Measurements from ENCODE around the gene TMEM244. TPM values are rescaled to one million over a fixed set of nuclear protein-coding genes. Genes with fewer than 3 reads are reported as not detected.
"Not testable (repeated sequence)": the region's sequence is repeated elsewhere in the genome, so short reads cannot be mapped to it uniquely, and the experiment has no call there.

TMEM244 gene
- total RNA-seq, 4 donors from 2014 or later = not detected

GRCh38 chr6:129842881-129843409 is 18.2 kb downstream of the TMEM244 start:
- TF ChIP-seq POLR2A (IDR thresholded peaks at IDR 0.05) = no peak
- no peak for TF ChIP-seq CTCF (IDR thresholded peaks at IDR 0.05)
- intact Hi-C loops (cut with DNase I) = no loop called here
- no peaks in the 10 kb centered on the region for H3K4me1 ChIP-seq
- H3K27ac ChIP-seq = no peak overlapping the region
- DNase-seq = no peak
- H3K36me3 ChIP-seq = no peaks in the 10 kb centered on the region
- H3K27me3 ChIP-seq = no peaks in the 10 kb centered on the region
- no peaks in the 10 kb centered on the region for H3K9me3 ChIP-seq
- no peak overlapping the region for H3K4me3 ChIP-seq

GRCh38 chr6:129842137-129842536 is 19.0 kb downstream of the TMEM244 start:
- TF ChIP-seq CTCF (IDR thresholded peaks at IDR 0.05) (no peak), POLR2A (IDR thresholded peaks at IDR 0.05) (no peak)
- H3K9me3 ChIP-seq = no peaks in the 10 kb centered on the region
- H3K4me3 ChIP-seq = no peak overlapping the region
- no peak overlapping the region for H3K27ac ChIP-seq
- H3K4me1 ChIP-seq = no peaks in the 10 kb centered on the region
- H3K27me3 ChIP-seq = no peaks in the 10 kb centered on the region
- no peak for DNase-seq
- intact Hi-C loops (cut with DNase I) = no loop called here
- no peaks in the 10 kb centered on the region for H3K36me3 ChIP-seq
- 73 to 87% methylated on average over 1 of the region's 1 CpG for WGBS, 2 donors

GRCh38 chr6:129839562-129839961 is 21.6 kb downstream of the TMEM244 start:
- H3K27ac ChIP-seq; intact Hi-C loops (cut with DNase I); DNase-seq; H3K9me3 ChIP-seq; H3K36me3 ChIP-seq; H3K4me1 ChIP-seq; H3K27me3 ChIP-seq; H3K4me3 ChIP-seq: not testable (repeated sequence)
- WGBS, 2 donors = 10 to 84% methylated on average over 1 of the region's 1 CpG

- TF ChIP-seq POLR2A (IDR thresholded peaks at IDR 0.05) = no peak
- no peak for TF ChIP-seq CTCF (IDR thresholded peaks at IDR 0.05)
Observed at GRCh38 chr6:129835691-129836090, 25.4 kb downstream of the TMEM244 start.

GRCh38 chr6:129832299-129832698 is 28.8 kb downstream of the TMEM244 start:
- no peak for TF ChIP-seq CTCF (IDR thresholded peaks at IDR 0.05)
- TF ChIP-seq POLR2A (IDR thresholded peaks at IDR 0.05) = no peak
- no peak for DNase-seq
- H3K27me3 ChIP-seq = no peaks in the 10 kb centered on the region
- H3K27ac ChIP-seq = no peak overlapping the region
- H3K4me3 ChIP-seq = no peak overlapping the region
- WGBS, 2 donors = 89 to 90% methylated on average over 5 to 7 of the region's 7 CpGs
- H3K9me3 ChIP-seq = no peaks in the 10 kb centered on the region
- H3K36me3 ChIP-seq = no peaks in the 10 kb centered on the region
- peaks cover 0 to 4% (median 0%) of the 10 kb centered on the region in 3 donors for H3K4me1 ChIP-seq
- intact Hi-C loops (cut with DNase I) = no loop called here

More at GRCh38 chr6:129835691-129836090, 25.4 kb downstream of the TMEM244 start:
- Histone ChIP-seq H3K4me3 (no peak overlapping the region), H3K27ac (no peak overlapping the region), H3K4me1 (peaks cover 0 to 4% (median 0%) of the 10 kb centered on the region in 3 donors), H3K36me3 (no peaks in the 10 kb centered on the region), H3K27me3 (no peaks in the 10 kb centered on the region), H3K9me3 (no peaks in the 10 kb centered on the region)
- WGBS, 2 donors = 39% methylated on average over 7 of the region's 11 CpGs; no CpG with 5 or more reads in 1 of the 2 donors
- DNase-seq = no peak
- intact Hi-C loops (cut with DNase I) = no loop called here

- H3K4me3 ChIP-seq = no peak overlapping the region
- no peaks in the 10 kb centered on the region for H3K4me1 ChIP-seq
- no peak for DNase-seq
- TF ChIP-seq POLR2A (IDR thresholded peaks at IDR 0.05) = no peak
- TF ChIP-seq CTCF (IDR thresholded peaks at IDR 0.05) = no peak
- H3K27ac ChIP-seq = no peak overlapping the region
- H3K36me3 ChIP-seq = no peaks in the 10 kb centered on the region
- H3K27me3 ChIP-seq = no peaks in the 10 kb centered on the region
- intact Hi-C loops (cut with DNase I) = no loop called here
- 76 to 88% methylated on average over 3 of the region's 3 CpGs for WGBS, 2 donors
- H3K9me3 ChIP-seq = no peaks in the 10 kb centered on the region
Observed at GRCh38 chr6:129828229-129828628, 32.9 kb downstream of the TMEM244 start.

Data from esophagus squamous epithelium (tissue), 5 donors.